NT2/D1 (cell line): ENCODE results near the gene IL17A.

Source experiments
- DNase-seq: peaks from one replicate; pipeline ENCODE4 v3.0.0-alpha.2; 2011; ENCODE audit warnings: low read depth, low spot score
- H3K27me3 ChIP-seq: 2 replicates; pipeline ENCODE4 v1.6.0; 2011; ENCODE audit warnings: mild to moderate bottlenecking; ENCODE audit not compliant: insufficient read length, insufficient read depth
- H3K36me3 ChIP-seq: 2 replicates; pipeline ENCODE4 v1.6.1; 2011; ENCODE audit warnings: mild to moderate bottlenecking, low read length, mixed read lengths; ENCODE audit not compliant: insufficient read depth, insufficient read length
- H3K4me1 ChIP-seq: 2 replicates; pipeline ENCODE4 v1.5.1; 2011; ENCODE audit not compliant: insufficient read depth, insufficient read length
- H3K4me3 ChIP-seq: 2 replicates; pipeline ENCODE4 v1.5.1; 2011; ENCODE audit warnings: low read depth; ENCODE audit not compliant: insufficient read length
- H3K9ac ChIP-seq: 2 replicates; pipeline ENCODE4 v1.6.0; 2011; ENCODE audit warnings: low read depth; ENCODE audit not compliant: insufficient read length
- H3K9me3 ChIP-seq: 2 replicates; pipeline ENCODE4 v1.5.1; 2011; ENCODE audit warnings: mild to moderate bottlenecking, low read length; ENCODE audit not compliant: insufficient read depth
- SUZ12 ChIP-seq: IDR thresholded peaks from 2 replicates; pipeline ENCODE4 v1.6.1; 2011; ENCODE audit not compliant: insufficient read length, insufficient read depth; ENCODE audit errors: extremely low read depth
- YY1 ChIP-seq: IDR thresholded peaks from 2 replicates; pipeline ENCODE4 v1.6.1; 2011; ENCODE audit not compliant: insufficient read length, insufficient read depth
- ZNF274 ChIP-seq: IDR thresholded peaks from 2 replicates; pipeline ENCODE4 v1.6.1; 2011; ENCODE audit warnings: mild to moderate bottlenecking, low read depth, low read length

Gene IL17A

GRCh38 chr6:52201046-52201445, 14.9 kb downstream of the IL17A start:
- peaks cover 8% of the 10 kb centered on the region; the same call in 1 of the 2 replicates for H3K9me3 ChIP-seq
- H3K4me3 ChIP-seq, result no peak overlapping the region
- no peak for TF ChIP-seq YY1
- TF ChIP-seq SUZ12, result no peak
- TF ChIP-seq ZNF274, result no peak
- H3K36me3 ChIP-seq, result no peaks in the 10 kb centered on the region
- H3K4me1 ChIP-seq, result no peaks in the 10 kb centered on the region
- no peak for DNase-seq
- H3K9ac ChIP-seq, result no peak overlapping the region
- no peaks in the 10 kb centered on the region for H3K27me3 ChIP-seq

DNA sequence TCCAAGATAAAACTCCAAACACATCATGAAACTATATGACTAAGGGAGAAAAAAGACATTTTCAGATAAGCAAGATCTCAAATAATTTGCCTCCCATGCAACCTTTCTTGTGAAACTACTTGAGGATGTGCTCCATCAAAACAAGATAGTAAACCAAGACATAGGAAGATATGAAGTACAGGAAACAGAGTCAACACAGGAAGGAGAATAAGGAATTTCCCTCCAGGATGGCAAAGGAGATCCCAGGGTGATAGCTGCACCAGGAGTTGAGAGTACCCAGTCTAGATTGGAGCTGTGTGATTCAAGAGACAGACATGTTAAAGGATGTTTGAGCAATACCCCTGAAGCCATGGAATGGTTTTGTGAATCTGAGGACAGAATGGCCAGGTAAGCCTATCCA, 15.3 kb downstream of the IL17A start:
- no peaks in the 10 kb centered on the region for H3K36me3 ChIP-seq
- H3K27me3 ChIP-seq, result no peaks in the 10 kb centered on the region
- TF ChIP-seq YY1 (no peak), ZNF274 (no peak), SUZ12 (no peak)
- no peak for DNase-seq
- no peaks in the 10 kb centered on the region for H3K4me1 ChIP-seq
- peaks cover 8% of the 10 kb centered on the region; the same call in 1 of the 2 replicates for H3K9me3 ChIP-seq
- H3K4me3 ChIP-seq, result no peak overlapping the region
- H3K9ac ChIP-seq, result no peak overlapping the region

GRCh38 chr6:52207066-52207465, 20.9 kb downstream of the IL17A start:
- H3K36me3 ChIP-seq, result no peaks in the 10 kb centered on the region
- no peak overlapping the region for H3K4me3 ChIP-seq
- TF ChIP-seq ZNF274, result no peak
- TF ChIP-seq SUZ12, result no peak
- no peak for TF ChIP-seq YY1
- DNase-seq, result no peak
- H3K9ac ChIP-seq, result no peak overlapping the region
- H3K9me3 ChIP-seq, result no peaks in the 10 kb centered on the region
- H3K27me3 ChIP-seq, result no peaks in the 10 kb centered on the region
- H3K4me1 ChIP-seq, result no peaks in the 10 kb centered on the region

GRCh38 chr6:52208612-52209011, 22.4 kb downstream of the IL17A start:
- no peak overlapping the region for H3K4me3 ChIP-seq
- no peaks in the 10 kb centered on the region for H3K4me1 ChIP-seq
- H3K36me3 ChIP-seq, result no peaks in the 10 kb centered on the region
- no peak for DNase-seq
- H3K9ac ChIP-seq, result no peak overlapping the region
- no peaks in the 10 kb centered on the region for H3K9me3 ChIP-seq
- TF ChIP-seq ZNF274 (no peak), SUZ12 (no peak), YY1 (no peak)
- H3K27me3 ChIP-seq, result no peaks in the 10 kb centered on the region

DNA sequence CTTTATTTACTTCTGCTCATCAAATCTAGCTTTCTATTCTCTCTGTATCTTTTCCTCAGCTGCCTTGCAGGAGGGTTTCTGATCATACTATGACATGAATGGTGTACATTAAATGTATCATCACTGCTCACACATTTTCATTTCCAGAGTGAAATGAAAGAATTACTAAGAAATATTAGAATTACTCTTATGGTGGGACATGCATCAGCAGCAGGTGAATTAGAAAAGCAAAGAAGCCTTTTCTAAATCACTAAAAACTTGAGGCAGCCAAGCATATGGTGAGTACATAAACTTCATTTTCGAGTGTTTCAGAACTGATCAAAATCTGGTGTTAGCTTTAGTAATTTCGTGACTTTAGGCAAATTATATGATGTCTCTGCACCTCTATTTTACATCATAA, 23.6 kb downstream of the IL17A start:
- Histone ChIP-seq H3K9ac (no peak overlapping the region), H3K4me1 (no peaks in the 10 kb centered on the region), H3K4me3 (no peak overlapping the region), H3K9me3 (no peaks in the 10 kb centered on the region), H3K36me3 (no peaks in the 10 kb centered on the region), H3K27me3 (no peaks in the 10 kb centered on the region)
- TF ChIP-seq YY1 (no peak), ZNF274 (no peak), SUZ12 (no peak)
- DNase-seq, result no peak

- no peak for DNase-seq
- Histone ChIP-seq H3K9ac (no peak overlapping the region), H3K4me1 (no peaks in the 10 kb centered on the region), H3K36me3 (no peaks in the 10 kb centered on the region), H3K9me3 (no peaks in the 10 kb centered on the region), H3K27me3 (no peaks in the 10 kb centered on the region), H3K4me3 (no peak overlapping the region)
- TF ChIP-seq YY1 (no peak), ZNF274 (no peak), SUZ12 (no peak)
Observed at GRCh38 chr6:52210227-52210626, 24.1 kb downstream of the IL17A start.

- H3K27me3 ChIP-seq, result no peaks in the 10 kb centered on the region
- H3K9ac ChIP-seq, result no peak overlapping the region
- no peak overlapping the region for H3K4me3 ChIP-seq
- DNase-seq, result no peak
- no peaks in the 10 kb centered on the region for H3K36me3 ChIP-seq
- TF ChIP-seq SUZ12 (no peak), YY1 (no peak), ZNF274 (no peak)
- no peaks in the 10 kb centered on the region for H3K9me3 ChIP-seq
- H3K4me1 ChIP-seq, result no peaks in the 10 kb centered on the region
Observed at GRCh38 chr6:52213127-52213526, 27.0 kb downstream of the IL17A start.
